SK-N-MC (cell line): ENCODE measurements around the gene RCCD1.

Source experiments
- EZH2 ChIP-seq: fragments of 200-600 bp; sonication (generic); IDR thresholded peaks from one replicate; pipeline ENCODE4 v1.6.1; 2017; ENCODE audit warnings: antibody characterized with exemption
- FOXP2 ChIP-seq: optimal IDR thresholded peaks from 2 replicates; pipeline ENCODE3; 2011; ENCODE audit warnings: mild to moderate bottlenecking, moderate library complexity; ENCODE audit not compliant: insufficient read depth; ENCODE audit errors: extremely low read length, control extremely low read depth
- POLR2AphosphoS5 ChIP-seq: IDR thresholded peaks from 2 replicates; pipeline ENCODE4 v1.6.1; 2012; ENCODE audit warnings: mild to moderate bottlenecking, low read depth, low read length, borderline replicate concordance

GRCh38 chr15:90962021-90962420 lies 7.3 kb downstream of the RCCD1 start:
- TF ChIP-seq EZH2 (no peak), POLR2AphosphoS5 (no peak; the same call in 1 of the 2 replicates), FOXP2 (no peak)
